Middle frontal gyrus (tissue), 1 donor: ENCODE data around the gene METTL25B.

Experiments
- DNase-seq: peaks from one replicate; pipeline ENCODE4 v3.0.0-alpha.2; 2015; ENCODE audit warnings: low spot score; ENCODE audit errors: extremely low spot score

Gene METTL25B

DNA sequence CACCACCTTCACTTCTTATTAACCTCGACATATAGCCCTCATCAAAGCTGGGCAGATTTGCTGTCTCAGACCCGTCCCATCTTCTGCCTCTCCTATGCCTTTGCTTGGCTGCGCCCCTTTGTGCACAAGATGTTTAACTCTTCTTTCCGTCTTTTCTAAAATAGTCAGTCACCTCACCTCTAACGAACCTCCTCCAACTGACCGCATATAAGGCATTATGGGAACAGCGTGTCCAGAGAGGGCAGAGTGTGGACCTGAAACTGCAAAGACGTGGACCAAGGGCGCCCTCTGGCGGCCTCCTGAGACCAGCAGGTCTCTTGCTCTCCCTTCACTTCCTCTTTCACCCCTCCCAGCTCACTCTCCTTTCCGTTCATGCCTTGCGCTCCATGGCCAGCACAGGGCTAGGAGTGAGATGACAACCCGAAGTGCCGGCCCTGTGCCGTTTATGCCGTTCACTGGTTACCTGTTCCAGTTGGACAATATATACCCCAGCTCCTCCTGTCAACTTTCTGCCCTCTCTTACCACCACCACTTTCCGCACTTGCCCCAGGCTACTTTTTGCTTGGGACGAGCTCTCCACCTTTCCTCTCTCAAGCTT lies 2.5 kb upstream of the METTL25B start:
- peak; percentile 74 for DNase-seq

DNA sequence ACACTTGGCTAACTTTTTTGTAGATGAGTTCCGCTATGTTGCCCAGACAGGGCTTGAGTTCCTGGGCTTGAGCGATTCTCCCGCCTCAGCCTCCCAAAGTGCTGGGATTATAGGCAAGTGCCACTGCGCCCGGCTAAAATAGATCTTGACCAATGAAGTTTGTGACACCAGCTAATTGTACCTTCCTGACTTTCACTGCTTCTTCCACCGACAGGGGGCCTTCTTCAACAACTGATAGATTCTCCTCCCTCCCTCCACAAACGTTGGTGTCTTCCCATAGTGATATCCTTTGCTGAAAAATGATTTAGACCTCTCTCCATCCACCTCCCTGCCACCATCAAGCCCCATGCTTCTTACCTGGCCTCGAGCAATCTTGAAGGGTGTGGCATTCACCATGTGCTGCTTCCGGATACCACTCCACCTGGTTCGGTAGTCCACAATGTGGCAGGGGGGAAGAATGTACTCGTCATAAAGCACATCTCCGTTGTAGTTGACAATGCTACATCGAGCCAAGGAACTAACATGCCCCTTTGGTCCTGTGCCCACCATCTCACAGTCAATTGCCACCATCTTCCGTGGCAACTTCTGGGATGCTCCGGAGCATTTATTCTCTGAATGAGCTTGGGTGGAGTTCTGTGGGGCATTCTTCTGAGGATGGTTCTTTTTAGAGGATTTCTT lies 1.6 kb upstream of the METTL25B start:
- DNase-seq = no peak

DNA sequence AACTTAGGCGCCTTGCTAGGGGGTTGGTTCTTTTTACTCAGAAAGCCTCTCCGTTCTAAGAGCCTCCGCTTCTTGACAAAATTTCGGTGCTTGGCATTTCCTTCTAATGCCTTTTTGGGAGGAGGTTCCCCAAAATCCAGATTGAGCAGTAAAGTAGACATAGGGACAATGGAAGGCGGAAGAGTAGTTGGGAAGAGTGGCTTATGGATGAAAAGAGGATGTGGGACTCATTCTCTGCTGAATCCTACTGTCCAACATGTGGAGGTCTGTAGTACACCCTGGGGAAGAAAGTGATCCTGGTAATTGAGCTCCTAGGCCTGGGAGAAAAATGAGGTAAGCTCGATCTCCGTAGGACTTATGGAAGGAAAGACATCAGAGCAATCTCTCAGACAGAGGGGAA lies 777 bp upstream of the METTL25B start:
- DNase-seq = no peak

- peak; percentile 93 for DNase-seq
Observed at GRCh38 chr1:156728599-156729462, 562 bp downstream of the METTL25B start, which contains the start of gene ISG20L2. TSS of gene ISG20L2 (minus strand) at chr1:156728766. CDS start at chr1:156727652, 1,114 bp downstream.

DNA sequence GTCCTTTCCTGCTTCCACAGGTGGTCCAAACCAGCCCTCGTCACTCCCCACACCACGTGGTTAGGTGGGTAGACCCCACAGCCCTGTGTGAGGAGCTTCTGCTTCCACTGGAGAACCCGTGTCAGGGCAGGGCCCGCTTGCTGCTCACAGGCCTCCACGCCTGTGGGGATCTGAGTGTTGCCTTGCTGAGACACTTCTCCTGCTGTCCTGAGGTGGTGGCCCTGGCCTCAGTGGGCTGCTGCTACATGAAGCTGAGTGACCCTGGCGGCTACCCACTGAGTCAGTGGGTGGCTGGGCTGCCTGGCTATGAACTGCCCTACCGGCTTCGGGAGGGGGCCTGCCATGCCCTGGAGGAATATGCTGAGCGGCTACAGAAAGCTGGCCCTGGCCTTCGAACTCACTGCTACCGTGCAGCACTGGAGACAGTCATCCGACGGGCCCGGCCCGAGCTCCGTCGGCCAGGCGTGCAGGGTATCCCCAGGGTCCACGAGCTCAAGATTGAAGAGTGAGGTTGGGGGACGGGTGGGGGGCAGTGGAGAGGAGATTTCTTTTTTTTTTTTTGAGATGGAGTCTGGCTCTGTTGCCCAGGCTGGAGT lies 5.8 kb downstream of the METTL25B start:
- no peak for DNase-seq

DNA sequence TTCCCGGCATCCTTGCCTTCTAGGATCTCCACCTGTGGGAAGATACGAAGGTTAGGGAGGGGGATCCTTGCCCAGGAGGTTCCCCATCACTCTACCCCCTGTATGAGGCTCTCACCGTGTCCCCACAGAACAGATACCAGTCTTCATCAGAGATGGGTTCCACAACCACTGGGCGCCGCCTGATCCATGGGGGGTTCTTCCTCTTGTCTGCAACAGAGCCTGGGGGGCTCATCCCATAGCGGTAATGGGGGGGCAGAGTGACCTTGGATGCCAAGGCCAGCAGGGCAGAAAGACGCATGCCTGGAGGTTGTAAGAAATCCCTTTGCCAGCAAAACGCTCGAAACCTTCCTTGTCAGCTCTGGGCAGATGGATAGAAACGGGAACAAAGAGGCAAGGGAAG lies 10.1 kb downstream of the METTL25B start:
- DNase-seq = no peak

DNA sequence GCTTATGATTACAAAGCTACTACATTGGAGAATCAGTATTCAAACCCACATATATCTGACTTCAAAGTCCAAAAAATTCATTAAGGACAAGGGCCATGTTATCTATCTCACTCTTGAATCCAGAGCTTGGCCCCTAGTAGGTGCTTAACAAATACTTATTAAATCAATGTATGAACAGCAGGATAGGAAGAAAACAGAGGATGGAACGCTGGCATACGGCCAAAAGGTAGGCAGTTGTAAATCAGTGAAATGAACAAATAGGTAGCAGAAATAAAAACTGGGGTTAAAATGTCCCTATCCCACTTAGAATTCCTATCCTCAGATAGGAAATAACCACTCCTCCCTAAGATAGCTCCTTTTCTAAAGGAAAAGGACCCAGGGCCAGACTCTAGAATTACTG lies 10.6 kb downstream of the METTL25B start:
- DNase-seq = no peak

- no peak for DNase-seq
Observed at GRCh38 chr1:156740237-156740740, 12.0 kb downstream of the METTL25B start.

DNA sequence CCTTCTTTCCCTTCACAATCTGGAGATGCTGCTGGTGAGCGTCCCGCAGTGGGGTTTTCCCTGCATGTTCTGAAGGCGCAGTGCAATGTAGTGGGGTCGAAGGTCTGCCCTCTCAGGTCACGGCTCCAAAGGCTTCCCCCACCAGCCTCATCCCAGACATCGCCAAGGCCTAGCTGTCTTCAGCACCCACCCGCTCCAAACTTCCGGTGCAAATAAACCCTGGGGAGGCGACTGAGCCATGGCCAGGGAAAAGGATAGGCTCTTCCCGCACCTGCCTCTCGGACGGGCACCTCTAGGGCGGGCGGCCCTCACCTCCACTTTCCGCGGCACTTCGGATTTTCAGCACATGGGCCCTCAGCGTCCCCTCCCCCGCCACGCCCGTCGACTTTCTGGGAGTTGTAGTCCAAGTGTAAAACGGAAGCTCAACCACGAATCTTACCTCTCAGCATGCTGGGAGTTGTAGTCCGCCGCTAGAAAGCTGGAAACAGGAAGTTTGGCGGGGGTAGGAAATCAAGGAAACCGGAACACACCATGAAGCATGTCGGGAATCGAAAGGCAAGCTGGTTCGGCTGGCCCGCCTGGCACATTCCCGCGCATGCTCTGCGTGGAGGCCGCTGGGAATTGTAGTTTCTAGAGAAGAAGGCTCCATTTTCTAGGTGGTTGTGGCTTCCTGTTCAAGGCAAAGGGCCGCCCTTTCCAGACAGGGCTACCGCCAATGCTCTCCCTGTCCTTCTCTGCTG lies 12.6 kb downstream of the METTL25B start, which contains the start of gene MRPL24:
Gene MRPL24 (minus strand): TSS at position 348 of the 740 bp plus-strand sequence. CDS start 2,384 bp downstream, outside the sequence.
- peak; percentile 99 for DNase-seq

DNA sequence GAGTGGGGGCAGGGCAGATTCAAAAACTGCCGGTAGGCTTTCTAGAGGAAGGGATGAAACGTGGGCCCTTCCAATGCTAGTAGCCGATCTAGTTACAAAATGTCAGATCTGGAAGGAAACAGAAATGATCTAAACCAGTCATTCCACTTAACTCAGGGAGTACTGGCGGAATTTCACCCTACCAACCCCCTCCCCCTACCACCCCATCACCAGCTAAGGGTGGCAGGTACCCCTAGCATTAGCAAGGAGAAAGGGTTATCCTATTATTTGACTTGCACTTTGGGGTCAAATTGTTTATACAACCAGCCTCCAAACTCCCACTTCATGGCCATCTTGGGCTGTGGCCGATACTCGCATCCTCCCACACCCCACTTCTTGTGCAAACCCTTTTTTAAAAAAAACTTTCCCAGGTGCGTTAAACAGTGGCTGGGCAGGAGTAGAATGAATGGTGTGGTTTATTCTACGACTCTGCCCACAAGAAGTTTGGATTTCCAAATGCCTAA lies 13.3 kb downstream of the METTL25B start:
- DNase-seq = no peak

- no peak for DNase-seq
Observed at GRCh38 chr1:156742017-156742416, 13.7 kb downstream of the METTL25B start.

GRCh38 chr1:156742801-156743200 lies 14.5 kb downstream of the METTL25B start:
- no peak for DNase-seq

GRCh38 chr1:156743367-156744302 lies 15.4 kb downstream of the METTL25B start:
- DNase-seq = no peak

DNA sequence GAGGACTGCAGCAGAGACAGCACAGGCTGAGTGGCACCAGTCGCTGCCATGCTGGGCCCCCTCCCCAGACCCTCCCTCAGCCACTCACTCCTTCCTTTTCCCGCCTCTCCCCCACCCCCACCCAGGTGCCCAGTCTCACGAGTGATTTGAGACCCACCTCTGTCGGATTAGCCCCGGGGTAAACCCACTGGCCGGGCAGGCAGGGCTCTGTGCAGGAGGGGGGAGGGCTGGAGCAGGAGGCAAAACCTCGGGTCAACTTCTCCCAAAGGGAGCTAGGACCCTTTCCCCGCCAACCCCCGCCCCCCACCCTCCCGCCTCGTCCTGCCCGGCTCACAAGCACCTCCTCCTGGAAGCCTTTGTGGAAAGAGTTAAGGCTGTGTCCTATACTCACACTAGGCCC lies 16.1 kb downstream of the METTL25B start:
- DNase-seq = no peak

- DNase-seq = no peak
Observed at GRCh38 chr1:156744786-156745419, 16.6 kb downstream of the METTL25B start.

DNA sequence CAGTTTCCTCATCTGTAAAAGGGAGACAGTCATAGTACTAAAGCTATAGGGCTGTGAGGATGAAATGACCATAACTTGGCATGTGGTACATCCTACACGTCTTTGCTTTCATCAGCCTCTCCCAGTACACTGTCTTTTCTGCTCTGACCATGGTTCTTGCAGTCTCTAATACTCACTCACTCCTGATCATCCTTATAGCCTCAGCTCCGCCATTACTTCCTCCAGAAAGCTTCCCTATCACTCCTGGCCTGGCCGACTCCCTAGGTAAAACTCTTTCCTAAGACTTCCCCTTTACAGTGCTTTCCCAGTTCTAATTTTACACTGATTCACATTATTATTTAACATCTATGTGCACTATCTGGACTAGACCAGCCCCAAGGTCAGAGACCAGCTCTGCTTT lies 17.6 kb downstream of the METTL25B start:
- no peak for DNase-seq

- no peak for DNase-seq
Observed at GRCh38 chr1:156746406-156746727, 18.1 kb downstream of the METTL25B start.

- DNase-seq = no peak
Observed at GRCh38 chr1:156746728-156747631, 18.7 kb downstream of the METTL25B start.
